ENCODE data around the gene PLN.

PLN gene

GRCh38 chr6:118537574-118537973, 10.5 kb upstream of the PLN start:
- no peak for DNase-seq (ENCODE audit: low read depth)

GRCh38 chr6:118542184-118542952, 5.7 kb upstream of the PLN start:
- DNase-seq (ENCODE audit: low read depth): no peak

- no peak for DNase-seq (ENCODE audit: low read depth)
These were observed 4.0 kb upstream of the PLN start for GRCh38 chr6:118544105-118544504.

- no peak for DNase-seq (ENCODE audit: low read depth)
These were observed 1.8 kb upstream of the PLN start for GRCh38 chr6:118546164-118546879.

- no peak for DNase-seq (ENCODE audit: low read depth)
These were observed 1.2 kb upstream of the PLN start for GRCh38 chr6:118546880-118547218.

- DNase-seq (ENCODE audit: low read depth): no peak
These were observed 517 bp downstream of the PLN start for GRCh38 chr6:118548613-118549012.

GRCh38 chr6:118551063-118552053, 3.3 kb downstream of the PLN start:
- DNase-seq (ENCODE audit: low read depth): no peak

GRCh38 chr6:118553132-118553531, 5.0 kb downstream of the PLN start:
- DNase-seq (ENCODE audit: low read depth): no peak

- no peak for DNase-seq (ENCODE audit: low read depth)
These were observed 6.6 kb downstream of the PLN start for GRCh38 chr6:118554698-118555097.

- DNase-seq (ENCODE audit: low read depth): no peak
These were observed 10.5 kb downstream of the PLN start for GRCh38 chr6:118558464-118559217.

- no peak for DNase-seq (ENCODE audit: low read depth)
These were observed 11.6 kb downstream of the PLN start for GRCh38 chr6:118559659-118560058.

GRCh38 chr6:118562248-118562647, 14.2 kb downstream of the PLN start:
- no peak for DNase-seq (ENCODE audit: low read depth)

GRCh38 chr6:118562959-118563358, 14.9 kb downstream of the PLN start:
- no peak for DNase-seq (ENCODE audit: low read depth)

GRCh38 chr6:118565311-118565960, 17.3 kb downstream of the PLN start:
- no peak for DNase-seq (ENCODE audit: low read depth)

- DNase-seq (ENCODE audit: low read depth): no peak
These were observed 19.9 kb downstream of the PLN start for GRCh38 chr6:118567974-118568373.

GRCh38 chr6:118569498-118569897, 21.4 kb downstream of the PLN start:
- DNase-seq (ENCODE audit: low read depth): no peak

GRCh38 chr6:118571121-118571520, 23.0 kb downstream of the PLN start:
- no peak for DNase-seq (ENCODE audit: low read depth)

- DNase-seq (ENCODE audit: low read depth): no peak
These were observed 26.2 kb downstream of the PLN start for GRCh38 chr6:118574051-118574865.

GRCh38 chr6:118577972-118578371, 29.9 kb downstream of the PLN start:
- DNase-seq (ENCODE audit: low read depth): no peak

GRCh38 chr6:118578617-118579016, 30.5 kb downstream of the PLN start:
- no peak for DNase-seq (ENCODE audit: low read depth)

Data from stimulated activated CD4-positive, alpha-beta T cell treated with anti-CD3 and anti-CD28 coated beads, Interleukin-2, amount 100 ng/mL, for 4 hours (primary cell).